Stimulated activated naive CD8-positive, alpha-beta T cell treated with anti-CD3 and anti-CD28 coated beads, Interleukin-15, Interleukin-2, amounts not matched to agents 100 U/mL and 50 U/mL, for 24 hours (primary cell): ENCODE results near the gene GOLGA6L7.
A peak's percentile ranks its signal among the peaks of the same experiment; 100 is the strongest.
"Not testable (repeated sequence)": the region's sequence is repeated elsewhere in the genome, so short reads cannot be mapped to it uniquely, and the experiment has no call there.

Experiments
- ATAC-seq: fragments of 150-1000 bp; cut with Tn5 transposase; one replicate; pipeline ENCODE4 v1.10.0; 2021
- DNase-seq: peaks from one replicate; pipeline ENCODE4 v3.0.0; 2021

Gene GOLGA6L7

DNA sequence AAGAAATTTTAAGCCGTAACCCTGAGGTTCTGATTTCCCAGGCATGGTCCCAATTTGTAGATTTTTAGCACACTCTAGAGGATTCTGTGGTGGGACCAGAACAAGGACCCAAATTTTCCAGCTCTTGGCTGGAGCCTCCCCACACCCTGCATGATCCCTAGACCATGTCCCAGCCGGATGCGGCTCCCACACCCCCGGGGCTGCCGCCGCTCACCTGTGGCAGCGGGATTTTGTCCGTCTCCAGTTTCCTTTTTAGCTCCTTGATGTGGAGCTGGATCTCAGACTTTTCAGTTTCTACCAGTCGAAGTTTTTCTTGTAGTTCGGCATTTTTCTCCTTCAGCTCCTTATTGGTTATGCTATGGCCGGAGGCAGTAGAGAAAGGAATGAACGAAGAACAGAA is 4.9 kb downstream of the GOLGA6L7 start:
- ATAC-seq, DNase-seq: not testable (repeated sequence)

DNA sequence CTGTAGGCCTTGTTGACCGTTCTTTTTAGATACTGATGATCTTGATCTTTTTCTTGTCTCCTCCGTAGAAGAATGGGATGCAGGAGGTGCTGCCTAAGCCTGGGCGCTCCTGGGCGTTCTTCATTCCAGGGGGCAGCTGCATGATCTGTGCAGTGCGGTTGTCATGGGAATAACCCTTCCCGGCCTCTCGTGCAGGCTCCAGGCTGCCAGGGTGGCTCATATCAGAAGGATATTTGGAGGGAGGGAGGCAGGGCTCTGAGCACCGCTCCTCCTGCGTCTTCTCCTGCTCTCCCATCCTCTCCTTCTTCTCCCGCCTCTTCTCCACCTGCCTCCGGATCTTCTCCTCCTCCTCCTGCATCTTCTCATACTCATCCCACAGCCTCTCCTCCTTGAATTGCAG is 6.2 kb downstream of the GOLGA6L7 start:
- ATAC-seq, DNase-seq: not testable (repeated sequence)

- not testable (repeated sequence) for DNase-seq, ATAC-seq
These were observed 8.2 kb downstream of the GOLGA6L7 start for GRCh38 chr15:28840285-28840684.

DNA sequence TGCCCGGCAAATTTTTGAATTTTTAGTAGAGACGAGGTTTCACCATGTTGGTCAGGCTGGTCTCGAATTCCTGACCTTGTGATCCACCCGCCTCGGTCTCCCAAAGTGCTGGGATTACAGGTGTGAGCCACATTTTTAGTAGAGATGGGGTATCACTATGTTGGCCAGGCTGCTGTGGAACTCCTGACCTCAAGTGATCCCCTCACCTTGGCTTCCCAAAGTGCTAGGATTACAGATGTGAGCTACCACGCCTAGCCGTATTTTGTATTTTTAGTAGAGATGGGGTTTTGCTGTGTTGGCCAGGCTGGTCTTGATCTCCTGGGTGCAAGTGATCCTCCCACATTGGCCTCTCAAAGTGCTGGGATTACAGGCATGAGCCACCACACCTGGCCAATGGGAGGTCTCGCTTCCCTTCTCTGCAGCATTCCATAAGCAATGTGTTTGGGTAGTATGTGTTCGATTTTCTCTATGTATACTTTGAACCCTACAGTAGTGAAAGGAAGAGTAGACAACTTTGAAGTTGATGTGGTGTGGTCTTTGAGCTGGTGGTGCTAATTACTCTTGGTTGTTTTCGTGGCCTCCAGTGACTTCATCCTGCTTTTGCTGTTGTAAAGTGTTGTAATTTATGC is 13.4 kb downstream of the GOLGA6L7 start:
- ATAC-seq = not testable (repeated sequence)

GRCh38 chr15:28831897-28832587 is 16.4 kb downstream of the GOLGA6L7 start:
- ATAC-seq (peak; percentile 93), DNase-seq (peak; percentile 75)

More for the DNA sequence above, 13.4 kb downstream of the GOLGA6L7 start:
- DNase-seq = not testable (repeated sequence)

GRCh38 chr15:28821420-28821819 is 27.0 kb downstream of the GOLGA6L7 start:
- DNase-seq, ATAC-seq: not testable (repeated sequence)

DNA sequence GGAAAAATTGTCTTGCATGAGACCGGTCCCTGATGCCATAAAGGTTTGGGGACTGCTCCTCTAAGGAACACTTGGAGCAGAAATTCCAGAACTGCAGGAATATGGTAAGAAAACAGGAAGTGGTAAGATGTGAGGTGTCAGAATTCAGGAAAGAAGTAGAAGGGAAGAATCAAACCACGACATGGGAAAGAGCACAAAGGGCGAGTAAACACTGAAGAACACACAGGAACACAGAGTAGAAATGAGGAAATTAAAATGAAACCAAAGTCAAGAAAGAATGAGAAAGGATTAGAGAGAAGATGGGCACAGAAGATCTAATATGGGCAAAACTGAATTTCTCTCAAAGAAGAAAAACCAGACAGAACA is 28.5 kb downstream of the GOLGA6L7 start:
- ATAC-seq, DNase-seq: not testable (repeated sequence)

DNA sequence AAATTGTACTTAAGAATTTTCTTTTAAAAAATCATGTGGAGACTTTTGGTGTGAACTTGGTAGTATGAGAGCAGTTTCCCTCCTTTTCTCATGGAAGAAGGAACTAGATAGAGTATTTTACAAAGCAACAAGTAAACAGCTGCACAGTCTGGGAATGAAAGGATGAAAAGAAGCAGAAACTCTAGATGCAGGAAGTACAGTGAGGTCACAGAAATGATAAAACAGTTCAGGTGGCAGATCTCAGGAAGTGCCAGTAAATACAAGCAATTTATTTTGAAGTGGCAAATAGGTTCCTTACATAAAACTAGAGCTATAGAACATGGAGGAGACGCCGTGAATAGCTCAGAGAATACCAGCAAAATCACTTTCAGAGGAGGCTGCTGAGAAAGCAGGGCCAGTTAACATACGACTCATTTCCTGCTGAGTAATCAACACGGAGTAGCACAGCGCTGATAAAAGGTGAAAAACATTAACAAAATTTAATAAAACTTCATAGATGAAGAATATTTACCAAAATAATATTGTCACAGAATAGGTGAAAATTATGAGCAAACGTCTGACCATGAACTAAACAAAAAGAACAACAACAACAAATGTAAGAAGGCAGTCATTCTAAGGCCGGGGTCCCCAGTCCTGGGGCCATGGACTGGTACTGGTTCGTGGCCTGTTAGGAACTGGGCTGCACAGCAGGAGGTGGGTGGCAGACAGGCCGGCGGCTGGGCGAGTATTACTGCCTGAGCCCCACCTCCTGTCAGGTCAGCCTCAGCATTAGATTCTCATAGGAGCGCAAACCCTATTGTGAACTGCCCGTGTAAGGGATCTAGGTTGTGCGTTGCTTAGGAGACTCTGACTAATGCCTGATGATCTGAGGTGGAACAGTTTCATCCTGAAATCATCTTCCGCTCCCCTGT is 29.2 kb downstream of the GOLGA6L7 start:
- peak; percentile 96 for ATAC-seq
- DNase-seq = not testable (repeated sequence)

DNA sequence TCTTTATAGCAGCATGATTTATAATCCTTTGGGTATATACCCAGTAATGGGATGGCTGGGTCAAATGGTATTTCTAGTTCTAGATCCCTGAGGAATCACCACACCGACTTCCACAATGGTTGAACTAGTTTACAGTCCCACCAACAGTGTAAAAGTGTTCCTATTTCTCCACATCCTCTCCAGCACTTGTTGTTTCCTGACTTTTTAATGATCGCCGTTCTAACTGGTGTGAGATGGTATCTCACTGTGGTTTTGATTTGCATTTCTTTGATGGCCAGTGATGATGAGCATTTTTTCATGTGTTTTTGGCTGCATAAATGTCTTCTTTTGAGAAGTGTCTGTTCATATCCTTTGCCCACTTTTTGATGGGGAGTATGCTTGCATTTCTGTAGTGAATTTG is 30.3 kb downstream of the GOLGA6L7 start:
- not testable (repeated sequence) for DNase-seq, ATAC-seq

DNA sequence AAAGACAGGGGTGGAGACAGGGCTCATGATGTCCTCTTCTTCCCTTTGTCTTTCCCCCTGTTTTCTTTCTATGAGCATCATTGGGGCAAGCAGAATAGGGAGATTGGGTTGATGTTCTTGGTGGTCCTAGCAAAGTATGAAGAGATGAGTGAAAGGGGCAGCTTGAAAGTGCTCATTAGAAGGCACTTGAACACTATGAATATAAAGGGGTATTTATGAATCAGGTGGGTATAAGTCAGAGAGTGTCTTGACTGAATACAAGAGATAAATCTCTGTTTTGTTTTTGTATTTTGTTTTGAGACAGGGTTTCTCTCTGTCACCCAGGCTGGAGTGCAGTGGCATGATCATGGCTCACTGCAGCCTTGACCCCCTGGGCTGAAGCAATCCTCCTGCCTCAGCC is 34.4 kb downstream of the GOLGA6L7 start:
- not testable (repeated sequence) for ATAC-seq, DNase-seq

GRCh38 chr15:28813392-28813791 is 35.1 kb downstream of the GOLGA6L7 start:
- not testable (repeated sequence) for DNase-seq
- ATAC-seq = peak; percentile 81

DNA sequence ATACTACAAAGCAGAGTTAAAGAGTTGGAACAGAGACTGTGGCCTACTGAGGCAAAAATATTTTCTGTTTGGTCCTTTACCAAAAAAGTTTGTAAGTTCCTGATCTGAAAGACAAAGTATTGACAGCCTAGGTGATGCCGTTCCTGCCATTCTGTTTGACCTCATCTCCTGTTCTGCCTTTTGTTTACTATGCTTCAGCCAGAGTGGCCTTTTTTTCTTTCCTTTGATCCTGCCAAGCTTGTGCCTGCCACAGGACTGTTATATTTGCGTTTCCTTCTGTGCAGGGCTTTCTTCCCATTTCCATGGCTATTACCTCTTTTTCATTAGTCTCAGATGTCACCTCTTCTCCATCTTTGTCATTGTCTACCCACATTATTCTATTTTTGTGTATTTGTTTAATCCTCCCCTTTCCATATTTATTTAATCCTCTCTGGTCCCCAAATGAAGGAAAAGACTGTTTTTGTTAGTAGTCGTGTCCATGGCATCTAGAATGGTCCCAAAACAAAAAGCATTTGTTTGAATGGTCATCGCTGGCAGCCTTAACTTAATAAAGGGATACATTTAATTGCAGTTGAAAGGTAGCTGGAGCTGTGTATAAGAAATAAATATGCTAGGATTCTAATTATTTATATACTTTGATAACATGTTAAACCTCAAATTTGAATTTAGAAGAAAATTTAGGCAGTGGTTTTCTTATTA is 36.4 kb downstream of the GOLGA6L7 start:
- not testable (repeated sequence) for ATAC-seq, DNase-seq

- not testable (repeated sequence) for ATAC-seq
These were observed 38.0 kb downstream of the GOLGA6L7 start for GRCh38 chr15:28810444-28810843.

DNA sequence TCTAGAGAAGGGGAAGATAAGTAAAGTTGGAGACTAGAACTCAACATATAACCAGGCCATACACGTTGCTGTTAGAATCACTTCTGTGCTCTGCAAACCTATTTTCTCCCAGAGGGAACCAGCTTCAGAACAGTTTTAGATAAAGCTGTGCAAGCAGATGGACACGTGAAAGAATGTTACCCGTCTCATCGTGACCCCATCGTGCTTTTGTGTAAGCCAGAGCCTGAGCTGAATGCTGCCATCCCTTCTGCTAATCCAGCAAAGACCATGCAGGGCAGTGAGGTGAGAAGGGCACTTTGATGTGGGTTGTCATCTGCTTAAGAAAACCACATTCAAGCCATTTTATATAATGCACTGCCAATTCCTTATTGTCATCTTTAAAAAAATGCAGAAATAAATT is 40.3 kb downstream of the GOLGA6L7 start:
- ATAC-seq, DNase-seq: not testable (repeated sequence)

More at GRCh38 chr15:28810444-28810843, 38.0 kb downstream of the GOLGA6L7 start:
- DNase-seq = not testable (repeated sequence)

- ATAC-seq, DNase-seq: not testable (repeated sequence)
These were observed 48.1 kb downstream of the GOLGA6L7 start for GRCh38 chr15:28800366-28800765.

GRCh38 chr15:28798234-28798633 is 50.2 kb downstream of the GOLGA6L7 start:
- not testable (repeated sequence) for ATAC-seq

DNA sequence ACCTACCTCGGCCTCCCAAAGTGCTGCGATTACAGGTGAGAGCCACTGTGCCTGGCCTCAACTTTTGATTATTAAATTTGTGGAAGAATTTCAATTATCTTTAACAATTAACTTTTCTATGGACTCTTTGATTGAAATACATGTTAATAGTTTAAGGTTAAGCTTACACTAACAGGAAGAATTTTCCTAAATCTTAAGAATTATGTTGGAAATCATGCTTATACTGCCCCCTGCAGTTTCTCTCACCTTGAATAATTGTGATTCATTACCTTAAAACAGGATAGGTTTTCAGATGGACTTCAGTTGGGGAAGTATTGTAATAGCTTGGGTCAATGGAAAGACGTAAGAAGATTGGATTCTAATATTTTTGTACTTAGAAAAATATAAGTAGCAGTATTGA is 54.2 kb downstream of the GOLGA6L7 start:
- not testable (repeated sequence) for DNase-seq

More at GRCh38 chr15:28798234-28798633, 50.2 kb downstream of the GOLGA6L7 start:
- not testable (repeated sequence) for DNase-seq

More for the DNA sequence above, 54.2 kb downstream of the GOLGA6L7 start:
- ATAC-seq = not testable (repeated sequence)
